Esophagus muscularis mucosa (tissue), 3 donors: ENCODE data around the gene EFTUD2.
"Not testable (repeated sequence)": the region's sequence is repeated elsewhere in the genome, so short reads cannot be mapped to it uniquely, and the experiment has no call there.

Experiments
- POLR2A ChIP-seq: fragments of 450-650 bp; IDR thresholded peaks from one replicate; pipeline ENCODE4 v1.6.1; 2017; ENCODE audit warnings: antibody characterized with exemption, moderate library complexity, mild to moderate bottlenecking, low read depth
- POLR2AphosphoS5 ChIP-seq, 2 donors: sonication (generic); formaldehyde crosslinking; IDR thresholded peaks; one replicate each; pipeline ENCODE4 v1.6.1; 2017; ENCODE audit warnings: antibody characterized with exemption in 2 of 2
- TF ChIP-seq, protein P1 (sequence below), 3 experiments: fragments of 200-600 bp in 2 of 3; fragments of 450-650 bp in 1 of 3; sonication (generic) in 2 of 3; IDR thresholded peaks; one replicate each; pipeline ENCODE4 v1.5.1; 2017 to 2019; ENCODE audit warnings: antibody characterized with exemption in 3 of 3, mild to moderate bottlenecking in 2 of 3, moderate library complexity in 1 of 3

DNA sequence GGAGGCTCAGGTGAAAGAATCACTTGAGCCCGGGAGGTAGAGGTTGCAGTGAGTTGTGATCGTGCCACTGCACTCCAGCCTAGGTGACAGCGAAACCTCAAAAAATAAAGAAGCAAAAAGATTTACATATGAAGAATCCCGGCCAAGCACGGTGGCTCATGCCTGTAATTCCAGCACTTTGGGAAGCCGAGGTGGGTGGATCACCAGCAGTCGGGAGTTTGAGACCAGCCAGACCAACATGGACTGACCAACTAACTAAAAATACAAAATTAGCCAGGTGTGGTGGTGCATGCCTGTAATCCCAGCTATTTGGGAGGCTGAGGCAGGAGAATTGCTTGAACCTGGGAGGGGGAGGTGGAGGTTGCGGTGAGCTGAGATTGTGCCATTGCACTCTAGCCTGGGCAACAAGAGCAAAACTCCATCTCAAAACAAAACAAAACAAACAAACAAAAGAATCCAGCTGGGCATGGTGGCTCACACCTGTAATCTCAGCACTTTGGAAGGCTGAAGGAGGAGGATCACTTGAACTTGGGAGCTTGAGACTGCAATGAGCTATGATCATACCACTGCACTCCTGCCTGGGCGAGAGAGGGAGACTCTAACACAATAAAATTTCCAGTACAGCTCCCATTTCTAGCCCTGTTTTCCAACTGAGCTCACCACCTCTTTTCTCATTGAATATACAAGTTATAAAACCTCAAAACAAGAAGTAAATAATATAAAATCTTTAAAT is 90.4 kb downstream of the EFTUD2 start:
- TF ChIP-seq POLR2AphosphoS5 (IDR thresholded peaks at IDR 0.05); POLR2A: not testable (repeated sequence)
- TF ChIP-seq, protein P1, sequence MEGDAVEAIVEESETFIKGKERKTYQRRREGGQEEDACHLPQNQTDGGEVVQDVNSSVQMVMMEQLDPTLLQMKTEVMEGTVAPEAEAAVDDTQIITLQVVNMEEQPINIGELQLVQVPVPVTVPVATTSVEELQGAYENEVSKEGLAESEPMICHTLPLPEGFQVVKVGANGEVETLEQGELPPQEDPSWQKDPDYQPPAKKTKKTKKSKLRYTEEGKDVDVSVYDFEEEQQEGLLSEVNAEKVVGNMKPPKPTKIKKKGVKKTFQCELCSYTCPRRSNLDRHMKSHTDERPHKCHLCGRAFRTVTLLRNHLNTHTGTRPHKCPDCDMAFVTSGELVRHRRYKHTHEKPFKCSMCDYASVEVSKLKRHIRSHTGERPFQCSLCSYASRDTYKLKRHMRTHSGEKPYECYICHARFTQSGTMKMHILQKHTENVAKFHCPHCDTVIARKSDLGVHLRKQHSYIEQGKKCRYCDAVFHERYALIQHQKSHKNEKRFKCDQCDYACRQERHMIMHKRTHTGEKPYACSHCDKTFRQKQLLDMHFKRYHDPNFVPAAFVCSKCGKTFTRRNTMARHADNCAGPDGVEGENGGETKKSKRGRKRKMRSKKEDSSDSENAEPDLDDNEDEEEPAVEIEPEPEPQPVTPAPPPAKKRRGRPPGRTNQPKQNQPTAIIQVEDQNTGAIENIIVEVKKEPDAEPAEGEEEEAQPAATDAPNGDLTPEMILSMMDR (IDR thresholded peaks at IDR 0.05): not testable (repeated sequence)
